Mesendoderm (in vitro differentiated cells): ENCODE measurements around the gene RASA3.

Source experiments
- DNase-seq: peaks from one replicate; pipeline ENCODE4 v3.0.0; 2013
- H2AK5ac ChIP-seq: 2 replicates; pipeline ENCODE4 v1.6.1; 2013; ENCODE audit warnings: low read length, inconsistent platforms
- H2BK120ac ChIP-seq: 2 replicates; pipeline ENCODE4 v1.6.1; 2013; ENCODE audit warnings: low read depth, mild to moderate bottlenecking, low read length, moderate library complexity, mixed read lengths
- H2BK15ac ChIP-seq: replicated peaks from 2 replicates; pipeline ENCODE4 v1.6.1; 2013; ENCODE audit warnings: low read depth, mild to moderate bottlenecking, moderate library complexity
- H2BK5ac ChIP-seq: 2 replicates; pipeline ENCODE4 v1.6.1; 2013; ENCODE audit warnings: low read length, inconsistent platforms
- H3K18ac ChIP-seq: 2 replicates; pipeline ENCODE4 v1.6.1; 2013; ENCODE audit warnings: mild to moderate bottlenecking, low read length, mixed read lengths
- H3K23ac ChIP-seq: one replicate; pipeline ENCODE4 v1.6.1; 2013; ENCODE audit warnings: low read length
- H3K27ac ChIP-seq: 2 replicates; pipeline ENCODE4 v1.5.1; 2013; ENCODE audit warnings: low read depth, mild to moderate bottlenecking, inconsistent platforms, low read length, moderate library complexity
- H3K27me3 ChIP-seq: 2 replicates; pipeline ENCODE4 v1.6.1; 2013; ENCODE audit warnings: low read length, control low read depth, mild to moderate bottlenecking, inconsistent platforms; ENCODE audit not compliant: insufficient read depth, poor library complexity
- H3K36me3 ChIP-seq: 2 replicates; pipeline ENCODE4 v1.6.1; 2013; ENCODE audit warnings: low read length, inconsistent platforms; ENCODE audit not compliant: control insufficient read depth, insufficient read depth
- H3K4ac ChIP-seq: one replicate; pipeline ENCODE4 v1.6.1; 2013; ENCODE audit warnings: low read depth, mild to moderate bottlenecking, low read length, moderate library complexity
- H3K4me1 ChIP-seq: 2 replicates; pipeline ENCODE4 v1.6.1; 2013; ENCODE audit warnings: low read depth, low read length, inconsistent platforms; ENCODE audit not compliant: control insufficient read depth
- H3K4me2 ChIP-seq: 2 replicates; pipeline ENCODE4 v1.6.1; 2013; ENCODE audit warnings: low read length
- H3K4me3 ChIP-seq: 2 replicates; pipeline ENCODE4 v1.5.1; 2013; ENCODE audit warnings: mild to moderate bottlenecking, low read length
- H3K56ac ChIP-seq: one replicate; pipeline ENCODE4 v1.6.1; 2013; ENCODE audit warnings: low read length
- H3K79me1 ChIP-seq: 2 replicates; pipeline ENCODE4 v1.6.1; 2013; ENCODE audit warnings: low read length, inconsistent platforms
- H3K79me2 ChIP-seq: 2 replicates; pipeline ENCODE4 v1.6.1; 2013; ENCODE audit warnings: mild to moderate bottlenecking, low read length; ENCODE audit not compliant: control insufficient read depth, insufficient read depth
- H3K9ac ChIP-seq: 2 replicates; pipeline ENCODE4 v1.6.1; 2013; ENCODE audit warnings: low read length, inconsistent platforms
- H4K5ac ChIP-seq: one replicate; pipeline ENCODE4 v1.6.1; 2013; ENCODE audit warnings: low read length
- H4K8ac ChIP-seq: one replicate; pipeline ENCODE4 v1.6.1; 2013; ENCODE audit warnings: low read depth, mild to moderate bottlenecking, control low read depth, low read length, moderate library complexity
- WGBS: extraction: QIAGEN DNeasy Blood & Tissue Kit; methylation state at CpG from one replicate; pipeline ENCODE4 v1.1.7; 2013; ENCODE audit warnings: low lambda C conversion rate, missing lambda C conversion rate; ENCODE audit not compliant: insufficient coverage; ENCODE audit errors: extremely low coverage; 5-methylcytosine and 5-hydroxymethylcytosine counted together

The RASA3 gene

GRCh38 chr13:114041493-114041892, 90.9 kb downstream of the RASA3 start:
- no CpG with 5 or more reads among the region's 17 CpGs for WGBS
- H3K36me3 ChIP-seq, result no peaks in the 10 kb centered on the region

GRCh38 chr13:114039471-114040141, 92.8 kb downstream of the RASA3 start:
- no peak for DNase-seq
- WGBS, result no CpG with 5 or more reads among the region's 26 CpGs
- no peak overlapping the region for H2BK120ac ChIP-seq

More at GRCh38 chr13:114041493-114041892, 90.9 kb downstream of the RASA3 start:
- peaks cover 2% of the 10 kb centered on the region for H3K79me1 ChIP-seq
- no peak overlapping the region for H3K9ac ChIP-seq
- H2BK120ac ChIP-seq, result no peak overlapping the region
- no peaks in the 10 kb centered on the region for H3K4me1 ChIP-seq
- H2BK15ac ChIP-seq, result no peak overlapping the region
- H3K23ac ChIP-seq, result no peak overlapping the region
- H3K79me2 ChIP-seq, result no peaks in the 10 kb centered on the region
- no peak overlapping the region for H3K4me3 ChIP-seq
- no peak overlapping the region for H3K27ac ChIP-seq
- DNase-seq, result no peak
- H3K4ac ChIP-seq, result no peak overlapping the region
- no peak overlapping the region for H3K56ac ChIP-seq
- no peak overlapping the region for H3K18ac ChIP-seq
- H2BK5ac ChIP-seq, result no peak overlapping the region
- H4K5ac ChIP-seq, result no peak overlapping the region
- no peak overlapping the region for H3K4me2 ChIP-seq
- no peaks in the 10 kb centered on the region for H3K27me3 ChIP-seq
- H4K8ac ChIP-seq, result no peak overlapping the region
- H2AK5ac ChIP-seq, result no peak overlapping the region

GRCh38 chr13:114038900-114039299, 93.5 kb downstream of the RASA3 start:
- H3K56ac ChIP-seq, result no peak overlapping the region
- H3K4me1 ChIP-seq, result no peaks in the 10 kb centered on the region
- H2BK120ac ChIP-seq, result no peak overlapping the region
- H3K27ac ChIP-seq, result no peak overlapping the region
- H4K5ac ChIP-seq, result no peak overlapping the region
- no peak overlapping the region for H3K4me2 ChIP-seq
- no peak overlapping the region for H3K18ac ChIP-seq
- H2BK15ac ChIP-seq, result no peak overlapping the region
- WGBS, result no CpG with 5 or more reads among the region's 14 CpGs
- DNase-seq, result no peak
- no peaks in the 10 kb centered on the region for H3K27me3 ChIP-seq
- H4K8ac ChIP-seq, result no peak overlapping the region
- no peak overlapping the region for H2AK5ac ChIP-seq
- peaks cover 2% of the 10 kb centered on the region for H3K79me1 ChIP-seq
- H3K9ac ChIP-seq, result no peak overlapping the region
- no peak overlapping the region for H3K4ac ChIP-seq
- H3K79me2 ChIP-seq, result no peaks in the 10 kb centered on the region
- no peak overlapping the region for H2BK5ac ChIP-seq
- no peak overlapping the region for H3K4me3 ChIP-seq
- H3K36me3 ChIP-seq, result no peaks in the 10 kb centered on the region
- H3K23ac ChIP-seq, result no peak overlapping the region

More at GRCh38 chr13:114039471-114040141, 92.8 kb downstream of the RASA3 start:
- no peak overlapping the region for H3K27ac ChIP-seq
- no peaks in the 10 kb centered on the region for H3K4me1 ChIP-seq
- no peaks in the 10 kb centered on the region for H3K27me3 ChIP-seq
- no peak overlapping the region for H2BK15ac ChIP-seq
- no peak overlapping the region for H3K18ac ChIP-seq
- H3K4ac ChIP-seq, result no peak overlapping the region
- no peak overlapping the region for H3K9ac ChIP-seq
- no peaks in the 10 kb centered on the region for H3K36me3 ChIP-seq
- H3K79me2 ChIP-seq, result no peaks in the 10 kb centered on the region
- no peak overlapping the region for H3K4me3 ChIP-seq
- H3K4me2 ChIP-seq, result no peak overlapping the region
- peaks cover 2% of the 10 kb centered on the region for H3K79me1 ChIP-seq
- H3K23ac ChIP-seq, result no peak overlapping the region
- no peak overlapping the region for H4K8ac ChIP-seq
- no peak overlapping the region for H4K5ac ChIP-seq
- no peak overlapping the region for H2BK5ac ChIP-seq
- H3K56ac ChIP-seq, result no peak overlapping the region
- no peak overlapping the region for H2AK5ac ChIP-seq

GRCh38 chr13:114038211-114038613, 94.2 kb downstream of the RASA3 start:
- no peak overlapping the region for H3K18ac ChIP-seq
- no peak overlapping the region for H2BK15ac ChIP-seq
- no peak overlapping the region for H2BK120ac ChIP-seq
- H3K4me1 ChIP-seq, result no peaks in the 10 kb centered on the region
- H3K79me1 ChIP-seq, result peaks cover 2% of the 10 kb centered on the region
- H3K9ac ChIP-seq, result no peak overlapping the region
- H3K27me3 ChIP-seq, result no peaks in the 10 kb centered on the region
- H4K5ac ChIP-seq, result no peak overlapping the region
- H2AK5ac ChIP-seq, result no peak overlapping the region
- no peaks in the 10 kb centered on the region for H3K79me2 ChIP-seq
- H3K4me3 ChIP-seq, result no peak overlapping the region
- H3K23ac ChIP-seq, result no peak overlapping the region
- no CpG with 5 or more reads among the region's 19 CpGs for WGBS
- H4K8ac ChIP-seq, result no peak overlapping the region
- no peak overlapping the region for H2BK5ac ChIP-seq
- H3K36me3 ChIP-seq, result no peaks in the 10 kb centered on the region
- no peak overlapping the region for H3K56ac ChIP-seq
- H3K27ac ChIP-seq, result no peak overlapping the region
- no peak overlapping the region for H3K4me2 ChIP-seq
- no peak for DNase-seq
- no peak overlapping the region for H3K4ac ChIP-seq

GRCh38 chr13:114037674-114038073, 94.7 kb downstream of the RASA3 start:
- H3K79me1 ChIP-seq, result peaks cover 2% of the 10 kb centered on the region
- no peak overlapping the region for H4K8ac ChIP-seq
- no peak overlapping the region for H2BK15ac ChIP-seq
- no peaks in the 10 kb centered on the region for H3K79me2 ChIP-seq
- no peak for DNase-seq
- H3K56ac ChIP-seq, result no peak overlapping the region
- H3K27ac ChIP-seq, result no peak overlapping the region
- H3K4me1 ChIP-seq, result no peaks in the 10 kb centered on the region
- no peak overlapping the region for H3K4ac ChIP-seq
- no peaks in the 10 kb centered on the region for H3K36me3 ChIP-seq
- no peak overlapping the region for H3K4me2 ChIP-seq
- no peak overlapping the region for H2AK5ac ChIP-seq
- no peak overlapping the region for H3K9ac ChIP-seq
- no peak overlapping the region for H3K4me3 ChIP-seq
- no peak overlapping the region for H4K5ac ChIP-seq
- H3K23ac ChIP-seq, result no peak overlapping the region
- H3K27me3 ChIP-seq, result no peaks in the 10 kb centered on the region
- H2BK120ac ChIP-seq, result no peak overlapping the region
- no peak overlapping the region for H2BK5ac ChIP-seq
- WGBS, result no CpG with 5 or more reads among the region's 21 CpGs
- no peak overlapping the region for H3K18ac ChIP-seq
